GM04504 (cell line): Measurements from ENCODE around the gene RCSD1.

Experiments used
- DNase-seq: peaks from one replicate; pipeline ENCODE4 v3.0.0-alpha.2; 2012; ENCODE audit warnings: low read depth

RCSD1 gene

GRCh38 chr1:167747988-167748387 lies 118.0 kb downstream of the RCSD1 start:
- no peak for DNase-seq

GRCh38 chr1:167748906-167749305 lies 118.9 kb downstream of the RCSD1 start:
- no peak for DNase-seq

GRCh38 chr1:167749741-167750140 lies 119.7 kb downstream of the RCSD1 start:
- DNase-seq: no peak

GRCh38 chr1:167750641-167751040 lies 120.6 kb downstream of the RCSD1 start:
- DNase-seq: no peak

GRCh38 chr1:167751676-167752075 lies 121.6 kb downstream of the RCSD1 start:
- DNase-seq: no peak

GRCh38 chr1:167752219-167752985 lies 122.4 kb downstream of the RCSD1 start:
- DNase-seq: no peak

GRCh38 chr1:167755654-167756053 lies 125.6 kb downstream of the RCSD1 start:
- DNase-seq: no peak
